ENCODE results near the gene BRD1.
"Not testable (repeated sequence)": the region's sequence is repeated elsewhere in the genome, so short reads cannot be mapped to it uniquely, and the experiment has no call there.

The BRD1 gene

DNA sequence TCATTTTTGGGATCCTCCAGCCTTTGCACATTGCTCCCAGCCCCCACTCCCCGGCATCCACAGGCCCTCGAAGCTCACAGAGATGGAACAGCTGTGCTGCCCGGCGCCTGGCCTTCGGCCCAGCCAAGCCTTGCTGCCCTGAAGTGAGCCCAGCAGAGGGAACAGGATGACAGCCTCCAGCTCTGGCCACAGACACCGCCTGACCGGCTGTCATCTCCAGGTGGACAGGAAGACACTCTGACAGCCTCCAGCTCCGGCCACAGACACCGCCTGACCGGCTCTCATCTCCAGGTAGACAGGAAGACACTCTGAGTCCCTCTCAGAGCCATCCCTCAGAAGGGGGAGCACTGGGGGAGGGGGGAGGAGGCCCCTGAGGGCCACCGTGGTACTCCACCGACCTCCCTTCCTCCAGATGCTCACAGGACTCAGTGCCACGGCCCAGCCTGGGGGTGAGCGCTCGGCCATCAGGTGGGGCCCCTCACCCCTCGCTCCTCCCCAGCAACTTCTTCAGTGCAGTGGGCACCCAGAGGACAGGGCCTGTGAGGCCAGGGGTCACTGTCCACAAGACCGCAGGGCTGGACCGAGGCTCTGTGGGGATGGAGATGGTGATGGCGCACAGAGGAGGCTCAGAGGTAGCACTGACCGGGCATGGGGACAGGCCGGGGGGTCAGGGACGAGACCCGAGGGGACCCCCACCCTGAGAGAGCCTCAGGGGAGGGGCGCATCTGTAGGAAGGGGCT, 58.6 kb downstream of the BRD1 start:
- no peak for DNase-seq (ENCODE audit: low read depth)

DNA sequence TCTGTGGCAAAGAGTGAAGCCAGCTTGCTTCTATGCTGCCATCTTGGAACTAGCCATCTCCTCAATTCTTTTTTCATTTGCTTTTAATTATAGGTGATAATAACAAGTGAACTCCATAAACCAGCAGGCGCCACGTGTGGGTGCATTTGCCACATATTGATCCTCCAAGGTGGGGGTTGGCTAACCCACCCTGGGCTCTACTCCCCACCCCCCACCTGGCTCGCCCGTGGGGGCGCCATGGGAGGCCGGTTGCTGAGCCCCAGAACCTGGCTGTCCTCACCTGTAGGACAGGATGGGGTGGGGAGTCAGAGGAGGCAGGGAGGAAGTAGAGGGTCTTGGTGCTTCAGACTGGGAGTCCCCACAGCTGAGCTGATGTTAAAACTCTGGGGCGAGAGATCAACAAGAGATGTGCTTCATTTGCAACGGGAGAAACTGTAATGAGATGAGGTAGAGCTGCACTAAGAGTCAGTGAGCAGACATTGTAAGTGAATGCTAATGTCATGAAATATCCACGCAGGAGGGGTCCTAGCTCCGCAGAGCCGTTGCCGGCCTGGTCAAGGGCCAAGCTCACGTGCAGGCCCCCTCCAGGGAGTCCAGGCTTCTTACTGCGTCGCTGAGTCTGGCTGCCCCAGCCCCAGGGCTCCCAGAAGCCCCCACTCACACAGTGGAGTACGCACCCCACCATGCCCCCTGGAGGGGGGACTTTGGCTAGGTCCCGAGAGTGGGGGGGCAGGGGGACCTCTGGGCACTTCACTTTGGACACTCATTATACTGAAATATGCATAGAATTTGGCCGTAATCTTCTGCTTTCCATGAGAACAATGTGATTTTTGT, 59.4 kb downstream of the BRD1 start:
- no peak for DNase-seq (ENCODE audit: low read depth)

DNA sequence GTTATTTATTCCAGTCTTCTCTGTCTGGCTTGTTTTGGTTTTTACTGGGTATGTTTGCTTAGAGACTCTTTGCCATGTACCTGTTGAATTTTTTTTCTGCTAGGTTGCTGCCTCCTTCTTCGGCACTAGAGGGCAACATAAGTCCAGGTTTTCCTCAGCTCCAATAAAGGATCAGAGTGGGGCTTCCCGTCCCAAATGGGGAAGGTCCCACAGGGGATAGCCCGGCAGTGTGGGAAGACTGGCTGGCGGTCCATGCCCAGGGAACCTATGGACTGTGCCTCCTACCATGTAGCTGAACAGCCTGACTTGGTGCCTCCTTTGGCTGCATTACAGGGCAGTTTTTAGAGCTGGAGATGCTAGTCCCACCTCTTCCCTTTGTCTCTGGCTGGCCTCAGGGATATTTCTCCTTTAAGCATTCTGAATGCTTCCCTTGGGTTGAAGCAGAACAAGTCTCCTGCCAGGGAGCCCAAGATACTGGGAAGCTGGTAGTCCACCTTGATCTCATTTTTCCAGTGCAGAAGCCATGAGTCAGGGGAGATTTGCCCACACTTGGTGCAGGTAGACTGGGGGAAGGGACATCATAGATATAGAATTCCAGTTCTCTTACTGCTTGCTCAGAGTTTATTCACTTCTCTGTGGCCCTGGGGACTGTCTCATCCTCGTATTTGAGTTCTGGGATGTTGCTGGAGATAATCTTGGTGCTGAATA, 60.2 kb downstream of the BRD1 start:
- DNase-seq (ENCODE audit: low read depth): no peak

DNA sequence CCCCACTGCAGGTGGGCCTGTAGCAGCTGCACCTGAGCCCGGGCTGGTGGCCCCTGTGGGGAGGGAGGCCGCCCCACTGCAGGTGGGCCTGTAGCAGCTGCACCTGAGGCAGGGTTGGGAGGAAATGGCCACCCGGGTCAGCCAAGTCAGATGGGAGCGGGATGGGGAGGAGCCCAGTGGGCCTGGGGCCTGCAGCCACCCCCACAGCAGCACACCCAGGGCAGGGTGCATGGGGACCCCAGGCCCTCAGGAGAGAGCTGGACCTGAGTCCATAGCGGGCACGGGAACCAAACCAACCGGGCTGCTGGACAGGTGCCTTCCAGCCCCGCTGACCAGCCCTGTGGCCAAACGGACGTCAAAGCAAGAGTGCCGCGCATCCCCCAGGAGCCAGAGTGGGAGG, 61.7 kb downstream of the BRD1 start:
- DNase-seq (ENCODE audit: low read depth): no peak

DNA sequence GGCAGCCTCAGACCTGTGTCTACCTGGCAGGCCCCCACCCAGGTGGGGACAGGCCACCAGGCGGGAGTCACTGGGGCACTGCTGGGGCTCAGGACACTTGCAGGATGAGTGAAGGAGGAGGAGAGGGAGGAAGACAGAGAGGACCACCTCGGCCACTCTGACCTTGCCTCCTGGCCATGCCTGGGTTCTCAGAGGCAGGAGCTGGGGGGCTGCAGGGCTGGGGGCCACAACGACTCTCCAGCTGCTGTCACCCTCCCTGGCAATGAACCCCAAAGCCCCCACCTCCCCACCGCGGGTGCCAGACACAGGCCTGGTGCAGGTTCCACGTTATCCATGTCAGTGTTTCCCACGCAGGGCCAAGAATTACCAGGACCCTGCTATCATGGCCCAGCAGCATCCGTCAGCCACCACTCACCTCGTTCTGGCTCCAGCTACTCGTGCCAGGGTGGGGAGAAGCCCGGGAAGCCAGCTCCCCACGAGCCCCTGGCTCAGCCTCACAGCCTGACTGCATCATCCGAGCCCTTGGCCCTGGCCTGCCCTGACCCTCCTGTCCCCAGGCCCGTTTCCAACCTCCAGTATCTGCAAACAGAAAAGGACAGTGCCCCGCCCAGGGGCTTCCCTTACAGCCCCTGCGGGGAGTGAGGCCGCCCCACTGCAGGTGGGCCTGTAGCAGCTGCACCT, 62.4 kb downstream of the BRD1 start:
- no peak for DNase-seq (ENCODE audit: low read depth)

DNA sequence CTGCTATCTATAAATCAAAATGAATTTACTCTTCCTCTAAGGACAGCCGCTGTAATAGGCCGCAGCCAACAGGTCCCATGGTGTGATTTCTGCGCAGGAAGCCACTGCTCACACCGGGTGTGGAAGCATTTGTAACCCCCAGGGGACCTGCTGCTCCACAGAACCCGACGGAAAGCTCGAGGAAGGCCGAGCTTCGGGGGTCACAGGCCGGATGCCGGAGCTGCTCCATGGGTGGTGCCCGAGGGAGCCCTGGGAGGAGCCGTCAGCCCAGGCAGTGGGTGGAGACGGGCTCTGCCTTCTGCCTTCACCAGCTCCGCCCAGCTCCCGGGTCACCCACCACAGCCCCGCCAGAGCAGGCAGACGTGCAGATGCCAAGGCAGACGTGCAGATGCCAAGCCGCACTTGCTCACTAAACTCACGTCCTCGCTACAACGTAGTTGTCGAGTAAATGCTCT, 63.5 kb downstream of the BRD1 start:
- no peak for DNase-seq (ENCODE audit: low read depth)

DNA sequence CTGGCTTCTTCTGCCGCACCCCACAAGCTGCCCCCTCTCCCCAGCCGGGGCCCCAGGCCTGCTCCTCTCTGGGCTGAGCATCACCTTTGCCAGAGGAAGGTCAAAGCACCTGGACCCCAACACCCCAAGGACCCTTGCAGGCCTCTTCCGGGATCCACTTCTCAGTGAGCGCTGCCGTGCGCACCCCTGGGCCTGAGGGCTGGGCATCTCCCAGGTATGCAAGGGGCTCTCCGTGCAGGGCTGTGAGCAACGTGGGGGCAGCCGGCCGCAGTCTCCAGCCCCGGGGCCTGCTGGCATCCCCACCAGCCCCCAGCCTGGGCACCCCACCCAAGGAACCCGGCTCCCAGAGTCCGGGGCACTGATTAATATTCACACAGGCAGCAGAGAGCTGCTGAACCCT, 64.0 kb downstream of the BRD1 start:
- no peak for DNase-seq (ENCODE audit: low read depth)

DNA sequence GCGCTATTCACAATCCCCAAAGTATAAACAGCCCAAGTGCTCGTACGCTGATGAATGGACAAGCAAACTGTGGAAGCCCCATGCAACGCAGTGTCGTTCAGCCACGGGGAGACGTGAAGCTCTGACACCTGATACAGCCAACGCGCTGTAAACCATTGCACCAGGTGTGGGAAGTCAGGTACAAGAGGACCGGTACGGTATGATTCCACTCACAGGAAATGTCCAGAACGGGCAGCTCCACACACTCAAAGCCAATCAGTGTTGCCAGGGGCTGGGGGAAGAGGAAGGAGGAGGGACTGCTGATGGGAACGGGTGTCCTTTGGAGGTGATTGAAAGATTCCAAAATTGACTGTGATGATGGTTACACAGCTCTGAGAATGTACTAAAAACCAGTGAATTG, 64.5 kb downstream of the BRD1 start:
- DNase-seq (ENCODE audit: low read depth): no peak

DNA sequence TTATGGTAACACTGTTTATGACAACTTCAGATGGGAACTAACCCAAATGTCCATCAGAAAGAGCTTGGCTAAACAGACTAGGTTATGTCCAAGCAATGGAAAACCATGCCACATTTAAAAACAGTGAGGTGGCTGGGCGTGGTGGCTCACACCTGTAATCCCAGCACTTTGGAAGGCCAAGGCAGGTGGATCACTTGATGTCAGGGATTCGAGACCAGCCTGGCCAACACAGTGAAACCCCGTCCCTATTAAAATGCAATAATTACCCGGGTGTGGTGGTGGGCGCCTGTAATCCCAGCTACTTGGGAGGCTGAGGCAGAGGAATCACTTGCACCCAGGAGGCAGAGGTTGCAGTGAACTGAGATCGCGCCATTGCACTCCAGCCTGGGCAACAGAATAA, 65.1 kb downstream of the BRD1 start:
- DNase-seq (ENCODE audit: low read depth): not testable (repeated sequence)

DNA sequence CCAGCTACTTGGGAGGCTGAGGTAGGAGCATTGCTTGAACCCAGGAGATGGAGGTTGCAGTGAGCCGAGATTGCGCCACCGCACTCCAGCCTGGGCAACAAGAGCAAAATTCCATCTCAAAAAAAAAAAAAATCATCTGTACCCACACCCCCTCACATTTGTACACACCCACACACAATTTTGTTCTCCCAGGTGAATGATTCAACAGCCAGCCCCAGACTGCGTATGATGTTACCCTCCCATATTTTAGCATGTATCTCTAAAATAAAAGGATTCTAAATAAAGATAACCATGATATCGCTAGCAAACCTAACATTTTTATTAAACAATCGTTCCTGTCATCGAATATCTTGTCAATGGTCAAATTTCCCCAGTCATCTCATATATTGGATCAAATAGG, 65.8 kb downstream of the BRD1 start:
- no peak for DNase-seq (ENCODE audit: low read depth)

DNA sequence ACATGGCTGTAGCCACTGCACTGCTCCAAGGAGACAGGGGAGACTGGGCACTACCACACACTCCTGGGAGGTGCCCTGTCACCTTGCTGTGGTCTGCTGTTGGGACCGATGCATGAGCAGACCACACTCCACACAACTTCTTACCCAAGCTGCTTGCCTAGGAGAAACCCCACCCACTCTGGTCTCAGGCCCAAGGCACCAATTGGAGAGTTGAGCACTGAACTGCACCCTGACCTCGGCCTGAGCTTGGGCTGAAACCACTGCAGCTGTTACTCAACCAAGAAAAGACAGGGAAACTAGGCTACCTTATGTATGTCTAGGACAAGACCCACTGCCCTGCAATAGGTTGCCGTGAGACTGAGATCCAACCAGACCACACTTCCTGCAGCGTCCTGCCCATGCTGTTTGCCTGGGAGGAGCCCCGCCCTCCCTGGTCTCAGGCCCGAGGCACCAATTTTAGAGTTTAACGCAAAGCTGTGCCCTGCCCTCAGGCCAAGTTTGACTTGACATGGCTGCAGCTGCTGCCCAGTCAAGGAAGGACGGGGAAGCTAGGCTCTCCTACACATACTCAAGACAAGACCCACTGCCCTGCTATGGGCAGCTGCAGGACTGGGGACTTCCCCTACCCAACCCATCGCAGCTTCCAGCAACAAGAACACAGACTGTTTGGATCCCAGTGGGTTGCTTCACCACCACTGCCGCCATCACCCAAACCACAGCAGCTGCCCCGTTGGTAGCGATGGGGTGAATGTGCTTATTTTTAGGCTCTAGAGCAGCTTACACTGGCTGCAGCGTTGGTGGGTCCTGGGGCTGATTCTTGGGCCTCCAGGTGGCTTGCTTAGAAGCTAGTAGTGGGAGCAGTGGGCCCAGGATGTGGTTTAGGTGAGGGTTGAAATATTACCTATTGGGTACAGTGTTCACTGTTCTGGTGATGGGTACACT, 66.8 kb downstream of the BRD1 start:
- DNase-seq (ENCODE audit: low read depth): no peak

DNA sequence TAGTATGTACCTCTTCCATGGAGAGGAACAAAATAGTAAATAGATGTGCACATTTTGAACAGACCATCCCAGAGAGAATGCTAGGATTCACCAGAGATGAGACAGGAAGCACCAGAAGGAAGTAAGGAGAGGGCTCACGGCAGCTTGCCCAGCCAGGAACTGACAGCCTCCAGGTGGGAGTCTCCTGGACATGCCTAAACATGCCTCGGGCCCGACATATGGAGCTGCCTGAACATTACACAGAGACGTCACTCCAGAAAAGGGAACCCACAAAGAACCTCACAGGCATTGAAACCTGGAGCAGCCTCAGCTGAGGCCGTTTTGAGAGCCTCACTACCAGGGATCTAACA, 67.4 kb downstream of the BRD1 start:
- no peak for DNase-seq (ENCODE audit: low read depth)

DNA sequence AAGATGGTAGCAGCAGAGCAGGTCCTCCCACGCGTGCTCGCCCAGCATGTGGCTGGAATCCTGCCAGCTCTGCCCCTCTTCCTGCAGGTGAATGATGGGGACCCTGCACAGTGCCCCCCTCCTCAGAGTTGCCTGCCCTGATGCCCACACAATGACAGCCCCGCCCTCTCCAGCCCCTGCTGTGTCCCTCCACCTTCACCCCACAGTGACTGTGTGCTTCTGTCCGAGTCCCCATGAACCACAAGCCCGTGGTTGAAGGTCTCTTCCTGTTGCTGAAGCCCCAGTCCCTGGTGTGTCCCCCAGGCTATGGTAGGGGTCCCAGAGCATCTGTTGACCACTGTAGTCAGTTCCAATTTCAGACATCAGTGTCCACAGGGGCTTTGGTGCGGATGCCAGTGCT, 71.0 kb downstream of the BRD1 start:
- no peak for DNase-seq (ENCODE audit: low read depth)

DNA sequence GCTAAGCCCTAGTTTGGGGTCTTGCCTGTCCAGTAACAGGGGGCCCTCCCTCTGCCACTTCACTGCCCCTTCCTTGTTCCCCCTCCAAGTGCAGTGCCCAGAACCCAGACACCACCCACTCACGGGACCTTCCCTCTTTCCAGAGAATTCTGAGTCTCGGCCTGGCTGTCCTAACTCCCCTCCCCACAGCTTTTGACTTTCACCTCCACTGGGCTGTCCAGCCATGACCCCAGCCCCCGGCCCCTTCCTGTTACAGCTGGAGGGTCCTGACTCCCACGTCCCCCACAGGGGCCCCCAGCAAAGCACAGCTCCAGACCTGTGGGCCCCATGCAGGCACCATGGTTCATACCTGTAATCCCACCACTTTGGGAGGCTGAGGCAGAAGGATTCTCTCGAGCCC, 71.5 kb downstream of the BRD1 start:
- DNase-seq (ENCODE audit: low read depth): no peak

DNA sequence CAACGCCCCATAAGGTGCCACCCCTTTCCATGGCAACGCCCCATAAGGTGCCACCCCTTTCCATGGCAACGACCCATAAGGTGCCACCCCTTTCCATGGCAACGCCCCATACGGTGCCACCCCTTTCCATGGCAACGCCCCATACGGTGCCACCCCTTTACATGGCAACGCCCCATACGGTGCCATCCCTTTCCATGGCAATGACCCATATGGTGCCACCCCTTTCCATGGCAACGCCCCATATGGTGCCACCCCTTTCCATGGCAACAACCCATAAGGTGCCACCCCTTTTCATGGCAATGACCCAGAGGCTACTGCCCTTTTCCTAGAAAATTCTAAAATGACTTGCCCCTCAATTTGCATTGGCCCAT, 72.1 kb downstream of the BRD1 start:
- DNase-seq (ENCODE audit: low read depth): no peak

DNA sequence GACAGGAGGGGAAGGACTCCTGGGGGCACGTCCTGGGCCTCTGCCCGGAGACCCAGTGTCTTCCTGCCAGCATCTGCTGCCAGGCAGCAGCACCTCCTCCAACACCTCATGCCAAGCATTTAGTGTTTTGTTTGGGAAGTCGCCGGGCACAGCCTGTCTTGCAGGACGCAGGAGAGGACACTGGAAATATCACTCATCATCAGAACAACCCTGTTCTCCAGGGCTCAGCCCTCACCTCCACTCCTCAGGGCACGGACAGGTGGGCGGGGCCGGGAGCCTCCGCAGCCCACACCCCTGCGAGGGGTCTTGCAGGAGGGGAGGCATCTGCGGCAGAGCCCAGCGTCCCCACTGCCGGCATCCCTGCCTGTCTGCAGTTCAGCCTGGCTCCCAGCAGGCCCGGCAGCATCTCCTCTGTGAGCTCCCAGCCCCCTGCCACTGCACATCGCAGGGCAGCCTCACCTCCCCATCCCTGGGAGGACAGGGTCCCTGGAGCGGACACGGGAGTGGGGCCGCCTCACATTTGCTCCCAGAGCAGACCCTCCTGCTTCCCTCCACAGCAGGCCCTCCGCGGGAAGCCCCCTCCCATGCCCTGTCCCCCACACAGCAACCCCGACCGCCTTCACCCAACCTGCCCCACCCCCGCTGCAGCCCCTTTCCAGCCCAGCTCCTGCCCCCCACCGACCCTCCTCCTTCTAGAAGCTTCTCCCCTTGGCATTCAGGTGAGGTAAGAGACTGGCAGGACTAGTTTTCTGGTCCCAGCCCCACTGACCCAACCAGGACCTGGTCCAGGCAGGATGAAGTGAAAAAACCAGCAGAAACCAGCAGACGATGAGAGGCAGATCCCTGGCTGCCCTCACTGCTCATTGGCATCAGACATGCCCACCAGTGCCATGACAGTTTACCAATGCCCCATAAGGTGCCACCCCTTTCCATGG, 72.7 kb downstream of the BRD1 start:
- DNase-seq (ENCODE audit: low read depth): no peak

DNA sequence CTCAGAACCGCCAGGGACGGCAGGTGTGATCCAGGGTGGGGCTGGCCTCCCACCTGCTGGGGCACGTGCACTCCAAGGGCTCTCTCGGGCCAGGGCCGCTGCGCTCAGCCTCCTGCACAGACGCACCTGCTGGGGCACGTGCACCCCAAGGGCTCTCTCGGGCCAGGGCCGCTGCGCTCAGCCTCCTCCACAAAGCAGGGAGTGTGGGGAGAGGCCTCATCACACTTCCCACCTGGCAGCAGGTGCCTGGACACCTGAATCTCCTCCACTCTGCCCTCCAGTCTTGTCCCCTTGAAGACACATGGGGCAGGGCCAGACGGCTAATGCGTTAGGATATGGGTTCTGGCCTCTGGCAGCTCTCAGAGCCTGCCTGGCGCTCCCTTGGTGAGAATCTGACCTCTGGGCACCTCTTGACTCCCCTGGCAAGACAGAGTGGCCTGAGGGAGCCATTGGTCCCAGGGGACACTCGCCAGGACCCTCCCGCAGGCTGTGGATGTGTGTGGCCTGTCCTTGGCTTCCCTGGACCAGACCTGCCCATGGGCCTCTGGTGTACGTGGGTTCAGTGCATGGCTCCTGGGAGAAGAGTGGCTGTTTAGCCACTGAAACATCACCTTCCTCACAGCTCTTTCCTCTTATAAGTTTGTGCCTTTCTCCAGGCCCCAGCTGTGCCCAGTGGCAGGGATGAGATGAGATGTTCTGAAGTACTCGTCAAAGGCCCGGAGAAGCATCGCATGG, 73.5 kb downstream of the BRD1 start:
- no peak for DNase-seq (ENCODE audit: low read depth)

DNA sequence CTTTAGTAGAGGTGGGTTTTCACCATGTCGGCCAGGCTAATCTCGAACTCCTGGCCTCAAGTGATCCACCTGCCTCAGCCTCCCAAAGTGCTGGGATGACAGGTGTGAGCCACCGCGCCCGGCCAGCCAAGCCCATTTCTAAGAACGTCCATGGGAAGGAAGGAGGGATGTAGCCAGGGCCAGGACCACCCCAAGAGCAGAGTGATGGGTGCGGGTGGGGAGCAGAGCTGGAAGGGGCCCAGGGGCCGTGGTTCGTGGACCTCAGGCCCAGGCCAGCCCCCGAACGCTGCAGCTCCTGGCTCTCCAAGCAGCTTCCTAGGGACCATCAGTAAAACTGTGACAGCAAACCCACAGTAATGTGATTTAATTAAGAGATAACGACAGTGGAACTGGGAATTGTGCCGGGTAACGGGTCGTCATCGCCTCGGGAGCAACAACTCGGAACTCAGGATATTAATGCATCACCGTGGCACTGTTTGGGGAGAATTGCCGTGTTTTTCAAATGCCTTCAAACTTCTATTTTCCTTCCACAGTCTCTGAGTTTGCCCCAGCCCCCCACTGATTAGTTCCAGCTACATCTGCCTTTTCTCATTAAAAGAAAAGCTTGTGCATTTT, 74.3 kb downstream of the BRD1 start:
- no peak for DNase-seq (ENCODE audit: low read depth)

DNA sequence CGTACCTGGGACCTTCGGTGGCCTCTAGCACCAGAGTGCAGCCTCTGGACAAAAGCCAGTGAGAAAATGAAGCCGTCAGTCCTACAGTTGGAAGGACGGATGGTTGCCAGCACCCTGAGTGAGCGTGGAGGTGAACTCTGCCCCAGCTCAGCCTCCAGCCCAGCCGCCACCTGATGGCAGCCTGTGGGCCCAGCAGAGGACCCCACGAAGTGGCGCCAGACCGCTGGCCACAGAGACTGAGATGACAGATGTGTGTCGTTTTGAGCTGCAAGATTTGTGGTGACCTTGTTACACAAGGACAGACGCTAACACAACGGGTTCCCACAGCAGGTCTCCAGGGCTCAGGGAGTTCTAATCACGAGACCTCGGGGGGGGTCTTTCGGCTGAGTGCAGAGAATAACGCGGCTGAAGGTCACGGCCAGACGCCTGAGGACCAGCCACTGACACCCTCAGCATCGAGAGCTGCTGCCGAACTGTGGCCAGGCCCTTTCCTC, 75.0 kb downstream of the BRD1 start:
- no peak for DNase-seq (ENCODE audit: low read depth)

Data from non-pigmented ciliary epithelial cell (primary cell).